ENCODE results near the gene SSTR5.

GRCh38 chr16:1034230-1035065, 38.1 kb upstream of the SSTR5 start:
- TF ChIP-seq EZH2 (IDR thresholded peaks at IDR 0.05) (no peak), POLR2AphosphoS5 (IDR thresholded peaks at IDR 0.05; ENCODE audit: borderline replicate concordance, low read depth, low read length) (no peak), FOXP2 (optimal IDR thresholded peaks at IDR 0.05; ENCODE audit: control extremely low read depth, extremely low read length, insufficient read depth) (no peak)

Data from SK-N-MC (cell line).